IPS DF 4.7 (cell line): ENCODE results near the gene AREG.
"Not testable (repeated sequence)": the region's sequence is repeated elsewhere in the genome, so short reads cannot be mapped to it uniquely, and the experiment has no call there.

Experiments used
- DNase-seq: peaks from one replicate; pipeline ENCODE4 v3.0.0-alpha.2; 2013; ENCODE audit warnings: low spot score; ENCODE audit errors: extremely low read depth

AREG gene

GRCh38 chr4:74444891-74445642 lies at the start of gene AREG:
Gene AREG (plus strand): TSS chr4:74445136. CDS start chr4:74445346, 210 bp downstream.
- DNase-seq = no peak

- DNase-seq = no peak
These were observed 49.3 kb upstream of the AREG start for GRCh38 chr4:74395633-74396032.

GRCh38 chr4:74397748-74398426 lies 47.0 kb upstream of the AREG start:
- no peak for DNase-seq

- DNase-seq = not testable (repeated sequence)
These were observed 45.9 kb upstream of the AREG start for GRCh38 chr4:74398894-74399589.

GRCh38 chr4:74400395-74400794 lies 44.5 kb upstream of the AREG start:
- DNase-seq = no peak

GRCh38 chr4:74402692-74403456 lies 42.1 kb upstream of the AREG start:
- no peak for DNase-seq

- no peak for DNase-seq
These were observed 37.0 kb upstream of the AREG start for GRCh38 chr4:74407891-74408290.

- DNase-seq = no peak
These were observed 36.3 kb upstream of the AREG start for GRCh38 chr4:74408639-74409038.

GRCh38 chr4:74410272-74410671 lies 34.7 kb upstream of the AREG start:
- no peak for DNase-seq

- no peak for DNase-seq
These were observed 32.7 kb upstream of the AREG start for GRCh38 chr4:74412225-74412624.

- DNase-seq = no peak
These were observed 31.7 kb upstream of the AREG start for GRCh38 chr4:74413265-74413664.

GRCh38 chr4:74414149-74414809 lies 30.7 kb upstream of the AREG start:
- no peak for DNase-seq

GRCh38 chr4:74415602-74416300 lies 29.2 kb upstream of the AREG start:
- no peak for DNase-seq

GRCh38 chr4:74418063-74418670 lies 26.8 kb upstream of the AREG start:
- DNase-seq = no peak

- no peak for DNase-seq
These were observed 24.1 kb upstream of the AREG start for GRCh38 chr4:74420863-74421262.

GRCh38 chr4:74423104-74423503 lies 21.8 kb upstream of the AREG start:
- DNase-seq = no peak

- DNase-seq = no peak
These were observed 20.8 kb upstream of the AREG start for GRCh38 chr4:74424111-74424510.

GRCh38 chr4:74426101-74426500 lies 18.8 kb upstream of the AREG start:
- DNase-seq = no peak

- no peak for DNase-seq
These were observed 16.7 kb upstream of the AREG start for GRCh38 chr4:74428276-74428675.
